ENCODE data around the gene UBE2Q2.

UBE2Q2 gene

DNA sequence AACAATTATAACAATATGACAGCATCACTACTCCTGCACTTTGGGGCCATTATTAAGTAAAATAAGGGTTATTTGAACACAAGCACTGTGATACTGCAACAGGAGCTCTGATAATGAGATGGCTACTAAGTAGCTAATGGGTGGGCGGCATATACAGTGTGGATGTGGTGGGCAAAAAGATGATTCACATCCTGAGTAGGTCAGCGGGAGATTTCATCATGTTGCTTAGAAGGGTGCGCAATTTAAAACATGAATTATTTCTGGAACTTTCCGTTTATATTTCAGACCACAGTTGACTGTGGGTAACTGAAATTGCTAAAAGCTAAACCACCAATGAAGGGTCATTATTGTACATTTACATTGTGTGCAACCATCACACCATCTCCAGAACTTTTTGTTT is 102.7 kb downstream of the UBE2Q2 start:
- no peak overlapping the region for H3K4me3 ChIP-seq (ENCODE audit: low read depth, low read length)
- TF ChIP-seq, protein P1, sequence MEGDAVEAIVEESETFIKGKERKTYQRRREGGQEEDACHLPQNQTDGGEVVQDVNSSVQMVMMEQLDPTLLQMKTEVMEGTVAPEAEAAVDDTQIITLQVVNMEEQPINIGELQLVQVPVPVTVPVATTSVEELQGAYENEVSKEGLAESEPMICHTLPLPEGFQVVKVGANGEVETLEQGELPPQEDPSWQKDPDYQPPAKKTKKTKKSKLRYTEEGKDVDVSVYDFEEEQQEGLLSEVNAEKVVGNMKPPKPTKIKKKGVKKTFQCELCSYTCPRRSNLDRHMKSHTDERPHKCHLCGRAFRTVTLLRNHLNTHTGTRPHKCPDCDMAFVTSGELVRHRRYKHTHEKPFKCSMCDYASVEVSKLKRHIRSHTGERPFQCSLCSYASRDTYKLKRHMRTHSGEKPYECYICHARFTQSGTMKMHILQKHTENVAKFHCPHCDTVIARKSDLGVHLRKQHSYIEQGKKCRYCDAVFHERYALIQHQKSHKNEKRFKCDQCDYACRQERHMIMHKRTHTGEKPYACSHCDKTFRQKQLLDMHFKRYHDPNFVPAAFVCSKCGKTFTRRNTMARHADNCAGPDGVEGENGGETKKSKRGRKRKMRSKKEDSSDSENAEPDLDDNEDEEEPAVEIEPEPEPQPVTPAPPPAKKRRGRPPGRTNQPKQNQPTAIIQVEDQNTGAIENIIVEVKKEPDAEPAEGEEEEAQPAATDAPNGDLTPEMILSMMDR (IDR thresholded peaks at IDR 0.05; ENCODE audit: borderline replicate concordance, insufficient read depth, low read depth, low read length), result no peak

DNA sequence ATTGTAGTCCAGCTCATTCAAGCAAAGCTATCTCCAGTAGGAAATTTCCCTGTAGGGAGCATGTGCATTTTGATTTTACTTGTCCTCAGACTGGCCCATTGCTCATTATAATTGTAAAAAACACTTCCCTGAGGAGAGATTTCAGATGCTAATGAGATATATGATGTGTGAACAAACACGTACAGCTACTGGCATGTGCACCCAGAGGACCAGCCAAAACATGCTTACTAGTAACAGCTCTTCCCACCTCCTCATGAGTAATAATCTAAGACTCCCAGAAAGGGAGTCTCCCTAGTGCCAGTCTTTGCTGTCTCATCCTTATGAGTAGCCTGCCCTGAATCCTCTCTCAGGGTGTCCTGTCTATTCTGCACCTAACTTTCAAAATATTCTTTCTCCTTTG is 103.8 kb downstream of the UBE2Q2 start:
- TF ChIP-seq, protein P1 (IDR thresholded peaks at IDR 0.05; ENCODE audit: borderline replicate concordance, insufficient read depth, low read depth, low read length), result no peak
- H3K4me3 ChIP-seq (ENCODE audit: low read depth, low read length), result no peak overlapping the region

DNA sequence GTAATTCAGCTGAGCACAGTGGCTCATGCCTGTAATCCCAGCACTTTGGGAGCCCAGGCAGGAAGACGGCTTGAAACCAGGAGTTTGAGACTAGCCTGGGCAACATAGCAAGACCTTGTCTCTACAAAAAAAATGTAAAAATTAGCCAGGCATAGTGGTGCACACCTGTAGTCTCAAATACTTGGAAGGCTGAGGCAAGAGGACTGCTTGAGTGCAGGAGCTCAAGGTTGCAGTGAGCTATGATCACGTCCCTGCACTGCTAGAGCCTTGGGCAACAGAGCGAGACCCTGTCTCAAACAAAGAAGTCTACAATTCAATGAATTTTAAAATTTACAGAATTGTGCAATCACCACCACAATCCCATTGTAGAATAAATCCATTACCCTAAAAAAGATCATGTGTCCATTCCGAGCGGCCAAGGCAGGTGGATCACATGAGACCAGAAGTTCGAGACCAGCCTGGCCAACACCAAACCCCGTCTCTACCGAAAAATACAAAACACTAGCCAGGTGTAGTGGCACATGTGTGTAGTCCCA is 105.6 kb downstream of the UBE2Q2 start:
- TF ChIP-seq, protein P1 (IDR thresholded peaks at IDR 0.05; ENCODE audit: borderline replicate concordance, insufficient read depth, low read depth, low read length), result no peak
- no peak overlapping the region for H3K4me3 ChIP-seq (ENCODE audit: low read depth, low read length)

Measured in GM12875 (cell line).